ENCODE results near the gene FUOM. TPM values are rescaled to one million over a fixed set of nuclear protein-coding genes. Genes with fewer than 3 reads are reported as not detected.

The FUOM gene
- total and polyA plus RNA-seq, 7 experiments from 2014 or later = 11.2 to 24.6 (median 20.5) TPM

DNA sequence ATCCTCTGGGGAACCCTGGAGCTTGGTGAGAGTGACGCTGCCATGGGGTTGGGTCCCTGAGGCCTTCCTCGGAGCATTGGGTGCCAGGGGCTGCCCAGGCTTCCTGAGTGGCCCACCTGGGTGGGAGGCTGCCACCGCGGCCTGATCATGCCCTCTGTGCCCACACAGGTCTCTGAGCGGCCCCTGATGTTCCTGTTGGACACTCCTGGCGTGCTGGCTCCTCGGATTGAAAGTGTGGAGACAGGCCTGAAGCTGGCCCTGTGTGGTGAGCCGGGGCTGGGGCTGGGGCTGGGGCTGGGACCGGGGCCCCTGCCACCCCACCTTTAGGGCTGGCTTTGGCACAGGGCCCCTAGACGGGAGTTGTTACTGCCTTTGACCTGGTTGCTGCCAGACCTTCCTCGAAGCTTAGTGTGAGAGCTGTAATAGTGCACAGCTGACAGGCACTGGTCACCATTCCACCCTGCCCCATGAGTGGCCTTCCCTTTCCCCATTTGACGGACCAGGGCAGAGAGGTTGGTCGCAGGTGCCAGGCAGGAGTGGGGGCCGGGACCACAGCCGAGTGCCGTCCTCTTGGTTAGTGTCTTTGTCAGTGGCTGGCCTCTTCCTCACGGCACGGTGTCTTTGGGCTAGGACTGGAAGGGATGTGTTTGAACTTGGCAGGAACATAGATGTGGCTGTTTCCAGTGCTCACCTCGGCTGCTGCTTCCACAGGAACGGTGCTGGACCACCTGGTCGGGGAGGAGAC is 44.3 kb upstream of the FUOM start:
- POLR2A ChIA-PET = no interaction called here
- Histone ChIP-seq H3K27ac (ENCODE audit: low read depth, low read length) (no peak overlapping the region), H3K4me1 (ENCODE audit: control insufficient read depth in 2 of 2, insufficient read depth in 2 of 2, low read length in 2 of 2) (no peaks in the 10 kb centered on the region), H3K4me3 (ENCODE audit: low read length) (no peak overlapping the region), H3K36me3 (ENCODE audit: control insufficient read depth in 2 of 3, insufficient read depth in 3 of 3, low read length in 3 of 3) (peaks cover 0 to 77% (median 3%) of the 10 kb centered on the region in 3 experiments), H3K27me3 (ENCODE audit: control insufficient read depth in 2 of 2, insufficient read depth in 2 of 2, low read length in 2 of 2) (no peaks in the 10 kb centered on the region), H3K9me3 (ENCODE audit: control insufficient read depth in 2 of 3, low read length in 3 of 3) (no peaks in the 10 kb centered on the region)
- ATAC-seq (no peak), DNase-seq (no peak)
- CTCF ChIA-PET = no interaction called here
- H3K9me3 Mint-ChIP-seq = no peaks in the 10 kb centered on the region
- no peaks in the 10 kb centered on the region for H3K27me3 Mint-ChIP-seq
- peak overlapping the region in 1 of 9 donors; percentile 48 for H3K27ac Mint-ChIP-seq
- no peak overlapping the region for H3K4me3 Mint-ChIP-seq
- H3K4me1 Mint-ChIP-seq = peaks cover 16 to 42% (median 37%) of the 10 kb centered on the region in 7 donors
- peaks cover 14 to 70% (median 37%) of the 10 kb centered on the region in 5 donors for H3K36me3 Mint-ChIP-seq
- intact Hi-C loops (cut with micrococcal nuclease) = no loop called here

DNA sequence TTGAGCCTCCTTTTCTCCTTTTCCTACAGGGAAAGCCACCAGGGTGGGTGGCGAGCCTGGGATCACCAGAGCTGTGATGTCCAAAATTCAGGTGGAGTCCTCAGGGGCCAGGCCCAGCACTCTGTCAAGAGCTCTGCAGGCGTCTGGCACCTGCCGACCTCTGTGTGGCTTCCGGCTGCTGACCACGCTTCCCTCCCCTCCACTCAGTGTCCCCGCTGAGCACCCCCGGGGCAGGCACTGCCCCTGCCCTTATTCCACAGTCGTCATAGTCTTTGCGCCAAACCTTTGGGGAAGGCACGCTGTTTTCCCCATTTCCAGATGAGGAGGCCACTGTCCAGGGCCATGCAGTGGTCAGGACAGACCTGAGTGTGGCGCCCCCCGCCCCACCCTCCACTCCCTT is 43.7 kb upstream of the FUOM start:
- no peak overlapping the region for H3K27ac ChIP-seq (ENCODE audit: low read depth, low read length)
- CTCF ChIA-PET = no interaction called here
- Mint-ChIP-seq H3K4me3 (peak overlapping the region in 1 of 10 donors; percentile 61), H3K36me3 (peaks cover 14 to 63% (median 32%) of the 10 kb centered on the region in 5 donors), H3K27me3 (no peaks in the 10 kb centered on the region), H3K27ac (peak overlapping the region in 4 of 9 donors; percentile 15 to 83 (median 52)), H3K4me1 (peaks cover 20 to 38% (median 37%) of the 10 kb centered on the region in 7 donors), H3K9me3 (no peaks in the 10 kb centered on the region)
- H3K4me3 ChIP-seq (ENCODE audit: low read length) = no peak overlapping the region
- no peaks in the 10 kb centered on the region for H3K9me3 ChIP-seq (ENCODE audit: control insufficient read depth in 2 of 3, low read length in 3 of 3)
- POLR2A ChIA-PET = no interaction called here
- DNase-seq (no peak), ATAC-seq (no peak)
- no peaks in the 10 kb centered on the region for H3K4me1 ChIP-seq (ENCODE audit: control insufficient read depth in 2 of 2, insufficient read depth in 2 of 2, low read length in 2 of 2)
- intact Hi-C loops (cut with micrococcal nuclease) = no loop called here
- H3K36me3 ChIP-seq (ENCODE audit: control insufficient read depth in 2 of 3, insufficient read depth in 3 of 3, low read length in 3 of 3) = peaks cover 0 to 83% (median 3%) of the 10 kb centered on the region in 3 experiments
- H3K27me3 ChIP-seq (ENCODE audit: control insufficient read depth in 2 of 2, insufficient read depth in 2 of 2, low read length in 2 of 2) = no peaks in the 10 kb centered on the region

DNA sequence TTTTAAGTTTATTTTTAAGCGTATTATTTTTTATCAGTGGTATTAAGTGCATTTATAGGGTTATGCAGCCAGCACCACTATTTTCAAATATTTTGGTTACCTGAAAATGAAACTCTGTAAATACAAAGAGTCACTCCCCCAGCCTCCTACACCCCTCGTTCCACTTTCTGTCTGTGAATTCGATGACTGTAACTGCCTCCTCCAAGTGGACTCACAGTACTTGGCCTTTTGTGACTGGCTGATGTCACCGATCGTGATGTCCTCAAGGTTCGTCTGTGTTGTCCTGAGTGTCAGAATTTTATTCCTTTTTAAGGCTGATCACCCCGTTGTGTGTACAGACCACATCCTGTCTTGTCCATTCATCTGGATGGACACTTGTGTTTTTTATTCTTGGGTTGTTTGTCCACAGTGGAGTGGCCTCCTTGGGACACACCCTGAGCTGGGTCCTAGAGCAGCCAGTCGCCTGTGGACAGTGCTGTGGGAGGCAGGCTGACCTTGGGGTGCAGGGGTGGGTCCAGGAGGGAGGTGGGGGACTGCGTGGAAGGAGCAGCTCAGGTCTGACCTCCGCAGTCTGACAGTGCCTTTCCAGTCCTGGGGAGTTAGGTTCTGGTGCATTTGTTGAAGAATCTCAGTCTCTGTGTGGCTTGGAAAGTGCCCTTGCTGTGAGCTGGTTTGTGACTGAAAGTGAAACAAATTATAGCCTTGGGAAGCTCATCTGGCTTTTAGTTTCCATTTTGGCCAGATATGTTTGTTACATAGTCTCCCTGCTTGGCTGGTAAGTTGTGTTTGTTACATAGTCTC is 43.0 kb upstream of the FUOM start:
- DNase-seq = no peak
- intact Hi-C loops (cut with micrococcal nuclease) = no loop called here
- peak overlapping the region in 6 of 9 donors; percentile 15 to 83 (median 37) for H3K27ac Mint-ChIP-seq
- no peaks in the 10 kb centered on the region for H3K27me3 Mint-ChIP-seq
- no peaks in the 10 kb centered on the region for H3K27me3 ChIP-seq (ENCODE audit: control insufficient read depth in 2 of 2, insufficient read depth in 2 of 2, low read length in 2 of 2)
- H3K4me1 Mint-ChIP-seq = peaks cover 16 to 37% (median 34%) of the 10 kb centered on the region in 7 donors
- ChIA-PET CTCF (no interaction called here), POLR2A (no interaction called here)
- peak; percentile 34 for ATAC-seq
- peaks cover 0 to 85% (median 3%) of the 10 kb centered on the region in 3 experiments for H3K36me3 ChIP-seq (ENCODE audit: control insufficient read depth in 2 of 3, insufficient read depth in 3 of 3, low read length in 3 of 3)
- H3K4me3 ChIP-seq (ENCODE audit: low read length) = no peak overlapping the region
- peak overlapping the region in 1 of 10 donors; percentile 61 for H3K4me3 Mint-ChIP-seq
- H3K4me1 ChIP-seq (ENCODE audit: control insufficient read depth in 2 of 2, insufficient read depth in 2 of 2, low read length in 2 of 2) = peaks cover 0 to under 1% of the 10 kb centered on the region in 2 donors
- no peaks in the 10 kb centered on the region for H3K9me3 ChIP-seq (ENCODE audit: control insufficient read depth in 2 of 3, low read length in 3 of 3)
- H3K27ac ChIP-seq (ENCODE audit: low read depth, low read length) = no peak overlapping the region
- H3K9me3 Mint-ChIP-seq = no peaks in the 10 kb centered on the region
- peaks cover 14 to 58% (median 27%) of the 10 kb centered on the region in 5 donors for H3K36me3 Mint-ChIP-seq

DNA sequence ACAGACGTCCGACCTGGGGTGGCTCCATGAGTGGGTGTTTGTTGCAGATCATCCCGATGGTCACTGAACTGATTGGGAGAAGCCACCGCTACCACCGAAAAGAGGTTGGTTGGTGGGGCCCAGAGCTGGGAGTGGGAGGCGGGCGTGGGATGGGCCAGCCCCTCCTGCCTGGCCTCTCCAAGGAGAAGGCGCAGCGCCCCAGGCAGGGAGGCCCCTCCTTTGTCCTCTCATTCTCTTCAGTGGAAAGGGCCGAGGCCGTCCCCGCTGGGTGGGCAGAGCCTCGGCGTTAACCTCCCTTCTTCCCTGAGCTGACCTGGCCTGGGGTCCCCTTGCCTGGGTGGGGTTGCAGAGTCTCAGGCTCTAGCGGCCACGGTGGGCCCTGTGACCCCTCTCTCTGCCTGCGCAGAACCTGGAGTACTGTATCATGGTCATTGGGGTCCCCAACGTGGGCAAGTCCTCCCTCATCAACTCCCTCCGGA is 41.3 kb upstream of the FUOM start:
- H3K9me3 Mint-ChIP-seq = no peaks in the 10 kb centered on the region
- no peak overlapping the region for H3K27ac Mint-ChIP-seq
- peaks cover 12 to 44% (median 16%) of the 10 kb centered on the region in 5 donors for H3K36me3 Mint-ChIP-seq
- Histone ChIP-seq H3K4me1 (ENCODE audit: control insufficient read depth in 2 of 2, insufficient read depth in 2 of 2, low read length in 2 of 2) (peaks cover 6 to 11% of the 10 kb centered on the region in 2 donors), H3K36me3 (ENCODE audit: control insufficient read depth in 2 of 3, insufficient read depth in 3 of 3, low read length in 3 of 3) (peaks cover 0 to 76% (median 3%) of the 10 kb centered on the region in 3 experiments), H3K27me3 (ENCODE audit: control insufficient read depth in 2 of 2, insufficient read depth in 2 of 2, low read length in 2 of 2) (no peaks in the 10 kb centered on the region), H3K9me3 (ENCODE audit: control insufficient read depth in 2 of 3, low read length in 3 of 3) (no peaks in the 10 kb centered on the region), H3K27ac (ENCODE audit: low read depth, low read length) (no peak overlapping the region), H3K4me3 (ENCODE audit: low read length) (no peak overlapping the region)
- H3K27me3 Mint-ChIP-seq = no peaks in the 10 kb centered on the region
- no peak for DNase-seq
- ChIA-PET POLR2A (no interaction called here), CTCF (no interaction called here)
- ATAC-seq = no peak
- H3K4me1 Mint-ChIP-seq = peaks cover 16 to 39% (median 33%) of the 10 kb centered on the region in 7 donors
- intact Hi-C loops (cut with micrococcal nuclease) = no loop called here
- H3K4me3 Mint-ChIP-seq = no peak overlapping the region

DNA sequence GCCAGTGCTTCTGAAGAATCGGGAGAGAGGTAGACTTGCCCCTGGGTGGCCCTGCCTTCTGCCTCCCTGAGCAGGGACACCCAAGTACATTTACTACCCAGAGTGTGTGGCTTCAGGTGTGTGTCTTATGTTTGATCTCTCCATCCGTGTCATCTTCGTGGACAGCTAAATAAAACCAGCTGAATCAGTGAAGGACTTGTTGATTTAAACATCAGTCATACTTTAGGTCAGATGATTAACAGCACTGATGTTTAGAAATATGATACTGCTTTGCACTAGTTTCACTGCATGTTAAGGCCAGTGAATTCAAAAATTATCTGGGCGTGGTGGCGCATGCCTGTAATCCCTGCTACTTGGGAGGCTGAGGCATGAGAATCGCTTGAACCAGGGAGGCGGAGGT is 40.1 kb upstream of the FUOM start:
- H3K4me3 Mint-ChIP-seq = peak overlapping the region in 1 of 10 donors; percentile 28
- H3K4me1 Mint-ChIP-seq = peaks cover 16 to 42% (median 28%) of the 10 kb centered on the region in 7 donors
- peaks cover 11 to 16% of the 10 kb centered on the region in 2 donors for H3K4me1 ChIP-seq (ENCODE audit: control insufficient read depth in 2 of 2, insufficient read depth in 2 of 2, low read length in 2 of 2)
- H3K27me3 ChIP-seq (ENCODE audit: control insufficient read depth in 2 of 2, insufficient read depth in 2 of 2, low read length in 2 of 2) = no peaks in the 10 kb centered on the region
- intact Hi-C loops (cut with micrococcal nuclease) = no loop called here
- H3K9me3 ChIP-seq (ENCODE audit: control insufficient read depth in 2 of 3, low read length in 3 of 3) = no peaks in the 10 kb centered on the region
- ChIA-PET CTCF (no interaction called here), POLR2A (no interaction called here)
- H3K4me3 ChIP-seq (ENCODE audit: low read length) = no peak overlapping the region
- peak overlapping the region in 1 of 9 donors; percentile 20 for H3K27ac Mint-ChIP-seq
- DNase-seq (no peak), ATAC-seq (no peak)
- no peak overlapping the region for H3K27ac ChIP-seq (ENCODE audit: low read depth, low read length)
- no peaks in the 10 kb centered on the region for H3K9me3 Mint-ChIP-seq
- H3K36me3 ChIP-seq (ENCODE audit: control insufficient read depth in 2 of 3, insufficient read depth in 3 of 3, low read length in 3 of 3) = peaks cover 0 to 69% (median 3%) of the 10 kb centered on the region in 3 experiments
- H3K36me3 Mint-ChIP-seq = peaks cover 7 to 38% (median 10%) of the 10 kb centered on the region in 5 donors
- H3K27me3 Mint-ChIP-seq = peaks cover 0 to 2% (median 0%) of the 10 kb centered on the region in 5 donors

DNA sequence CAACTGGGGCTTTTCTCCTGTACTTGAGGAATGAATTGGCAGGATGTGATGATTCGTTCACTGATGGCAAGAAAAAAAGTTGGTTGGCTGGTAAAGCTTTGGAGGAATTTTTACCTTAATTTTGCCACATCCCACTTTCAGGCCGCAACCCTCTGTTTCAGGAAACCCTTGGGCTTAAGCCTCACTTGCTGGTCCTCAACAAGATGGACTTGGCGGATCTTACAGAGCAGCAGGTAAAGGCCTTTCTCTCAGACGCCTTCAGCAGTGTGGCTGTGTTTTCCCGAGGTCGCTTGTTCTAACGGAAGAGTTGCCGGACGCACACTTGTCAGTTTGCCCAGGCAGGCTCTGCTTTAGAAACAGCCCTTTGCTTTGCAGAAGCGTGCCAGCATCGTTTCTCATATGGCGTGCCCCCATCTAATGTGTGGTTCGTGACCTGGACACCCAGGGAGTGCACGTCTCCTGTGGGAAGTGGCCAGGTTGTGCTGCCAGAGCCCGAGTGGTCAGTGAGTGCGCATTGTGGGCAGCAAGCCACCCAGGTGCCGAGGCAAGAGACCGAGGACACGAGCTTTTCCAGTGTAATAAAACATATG is 38.3 kb upstream of the FUOM start:
- Histone ChIP-seq H3K4me1 (ENCODE audit: control insufficient read depth in 2 of 2, insufficient read depth in 2 of 2, low read length in 2 of 2) (peaks cover 16 to 18% of the 10 kb centered on the region in 2 donors), H3K36me3 (ENCODE audit: control insufficient read depth in 2 of 3, insufficient read depth in 3 of 3, low read length in 3 of 3) (peaks cover 0 to 52% (median 0%) of the 10 kb centered on the region in 3 experiments), H3K27me3 (ENCODE audit: control insufficient read depth in 2 of 2, insufficient read depth in 2 of 2, low read length in 2 of 2) (no peaks in the 10 kb centered on the region), H3K27ac (ENCODE audit: low read depth, low read length) (no peak overlapping the region), H3K4me3 (ENCODE audit: low read length) (no peak overlapping the region), H3K9me3 (ENCODE audit: control insufficient read depth in 2 of 3, low read length in 3 of 3) (no peaks in the 10 kb centered on the region)
- DNase-seq (no peak), ATAC-seq (no peak)
- peak overlapping the region in 8 of 10 donors; percentile 66 to 98 (median 92) for H3K4me3 Mint-ChIP-seq
- H3K36me3 Mint-ChIP-seq = peaks cover 0 to 24% (median 4%) of the 10 kb centered on the region in 5 donors
- ChIA-PET POLR2A (interaction anchor here (0.6 kb wide), 1 partner anchor 130 kb away, joined by 5 read pairs; no protein-coding TSS in a partner anchor), CTCF (no interaction called here)
- intact Hi-C loops (cut with micrococcal nuclease) = no loop called here
- H3K27ac Mint-ChIP-seq = peak overlapping the region in 3 of 9 donors; percentile 71 to 80 (median 79)
- H3K9me3 Mint-ChIP-seq = no peaks in the 10 kb centered on the region
- H3K4me1 Mint-ChIP-seq = peaks cover 16 to 46% (median 29%) of the 10 kb centered on the region in 7 donors
- H3K27me3 Mint-ChIP-seq = peaks cover 0 to 2% (median 0%) of the 10 kb centered on the region in 5 donors

All from naive thymus-derived CD4-positive, alpha-beta T cell (primary cell).